Glomerular visceral epithelial cell (primary cell): ENCODE data around the gene CD300A.
"Not testable (repeated sequence)": the region's sequence is repeated elsewhere in the genome, so short reads cannot be mapped to it uniquely, and the experiment has no call there.

ENCODE experiments used
- DNase-seq: peaks from one replicate; pipeline ENCODE4 v3.0.0-alpha.2; 2016; ENCODE audit errors: extremely low spot score

The CD300A gene

DNA sequence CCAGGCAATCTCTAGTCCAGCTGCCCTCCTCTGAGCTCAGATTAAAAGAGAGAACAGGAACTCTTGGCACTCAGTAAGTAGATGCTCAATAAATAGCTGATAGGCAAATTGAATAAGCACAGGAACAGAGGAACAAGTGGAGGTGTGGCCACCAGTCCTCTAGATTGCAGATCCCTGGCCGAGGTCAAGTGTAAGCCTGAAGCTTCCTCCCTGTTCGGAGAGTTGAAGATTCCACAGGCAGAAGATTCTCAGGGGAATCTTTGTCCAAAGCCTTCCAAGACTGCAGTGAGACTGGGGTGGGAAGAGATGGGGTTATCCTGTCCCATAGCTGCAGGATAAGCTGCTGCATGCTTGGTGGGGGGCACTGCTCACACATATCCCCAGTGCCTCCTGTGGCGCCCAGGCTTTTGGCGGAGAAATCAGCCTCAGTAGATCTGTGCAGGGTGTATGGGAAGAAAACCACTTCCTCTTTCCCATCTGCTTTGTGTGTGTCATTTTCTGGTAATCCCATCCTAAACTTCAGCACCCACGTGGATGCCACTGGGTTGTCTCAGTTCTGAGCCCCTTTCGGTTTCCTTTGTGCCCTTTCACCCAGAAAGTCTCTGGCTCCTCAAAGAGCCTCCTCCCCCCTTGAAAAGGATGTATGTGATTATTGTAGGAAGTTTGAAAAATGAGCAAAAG is 12.1 kb downstream of the CD300A start:
- no peak for DNase-seq

DNA sequence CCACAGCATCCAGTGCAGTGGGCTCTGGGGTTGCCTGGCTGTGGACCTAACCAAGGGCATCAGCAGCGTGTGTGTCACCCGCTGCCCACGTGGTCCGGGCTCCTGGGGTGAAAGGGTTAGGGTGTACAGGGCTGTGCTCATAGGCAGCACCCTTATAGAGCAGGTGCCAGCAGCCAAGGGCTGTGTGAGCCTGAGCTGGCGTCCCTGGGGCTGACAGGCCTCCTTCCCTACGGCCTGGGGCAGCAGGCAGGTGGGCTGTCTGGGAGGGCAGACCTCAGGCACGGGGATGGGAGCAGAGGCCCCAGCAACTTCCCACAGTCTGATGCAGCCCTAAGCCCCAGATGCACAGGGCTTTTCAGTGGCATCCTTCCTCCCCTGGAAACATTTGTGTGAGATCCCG is 13.9 kb downstream of the CD300A start:
- no peak for DNase-seq

DNA sequence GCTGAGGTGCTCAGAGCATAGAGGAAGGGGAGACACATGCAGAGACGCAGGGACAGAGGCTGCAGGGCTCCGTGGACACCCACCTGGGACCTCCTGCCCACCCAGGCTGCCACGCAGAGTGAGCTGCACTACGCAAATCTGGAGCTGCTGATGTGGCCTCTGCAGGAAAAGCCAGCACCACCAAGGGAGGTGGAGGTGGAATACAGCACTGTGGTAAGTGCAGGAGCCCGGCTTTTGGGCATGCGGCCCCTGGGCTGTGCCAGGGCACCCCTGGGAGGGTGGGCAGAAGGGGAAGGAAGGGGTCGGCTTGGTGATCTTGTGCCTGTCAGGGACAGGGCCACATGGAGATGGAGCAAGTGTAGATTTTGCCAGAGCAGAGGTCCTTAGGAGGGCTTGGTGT is 15.2 kb downstream of the CD300A start:
- no peak for DNase-seq

DNA sequence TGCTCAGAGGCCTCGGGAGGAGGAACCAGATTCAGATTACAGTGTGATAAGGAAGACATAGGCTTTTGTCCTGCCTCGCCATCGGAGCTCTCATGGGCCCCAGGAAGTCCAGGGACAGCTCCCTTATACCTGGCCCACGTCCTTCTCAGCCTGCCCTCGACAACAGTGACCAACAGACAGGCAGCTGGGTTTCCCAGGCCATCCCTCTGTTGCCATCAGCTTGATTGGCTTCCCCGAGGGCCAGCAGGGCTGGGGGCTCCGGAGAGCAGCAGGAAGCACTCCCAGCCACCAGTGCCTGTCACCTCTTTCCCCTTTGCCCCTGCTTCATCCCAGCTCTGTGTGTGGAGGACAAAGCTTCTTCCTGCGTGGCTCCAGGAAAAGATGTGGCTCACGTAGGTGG is 17.6 kb downstream of the CD300A start:
- DNase-seq: no peak

DNA sequence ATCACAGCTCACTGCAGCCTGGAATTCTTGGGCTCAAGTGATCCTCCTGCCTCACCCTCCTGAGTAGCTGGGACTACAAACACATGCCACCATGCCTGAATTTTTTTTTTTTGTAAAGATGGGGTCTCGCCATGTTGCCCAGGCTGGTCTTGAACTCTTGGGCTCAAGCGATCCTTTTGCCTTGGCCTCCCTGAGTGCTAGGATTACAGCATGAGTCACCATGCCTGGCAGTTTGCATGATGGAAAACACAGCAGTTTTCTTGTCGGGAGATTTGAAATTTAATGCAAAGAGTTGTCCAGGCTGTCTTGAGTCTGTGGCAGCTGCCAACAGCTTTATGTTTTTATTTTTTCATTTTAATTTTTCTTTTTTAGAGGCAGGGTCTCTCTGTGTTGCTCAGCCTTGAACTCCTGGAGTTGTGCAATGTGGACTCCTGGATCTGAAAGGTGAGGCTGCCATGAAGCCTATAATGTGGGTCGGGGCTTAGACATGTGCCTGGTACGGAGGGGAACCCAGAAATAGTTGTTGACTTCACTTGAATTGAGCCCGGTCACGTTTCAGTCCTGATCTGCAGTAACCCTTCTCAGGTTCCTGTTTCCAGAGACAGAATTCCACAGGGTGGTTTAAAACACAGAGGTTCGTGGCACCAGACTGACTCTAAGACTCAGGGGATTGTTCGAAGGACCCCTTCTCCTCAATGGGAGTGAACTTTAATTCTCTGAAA is 18.7 kb downstream of the CD300A start:
- no peak for DNase-seq

DNA sequence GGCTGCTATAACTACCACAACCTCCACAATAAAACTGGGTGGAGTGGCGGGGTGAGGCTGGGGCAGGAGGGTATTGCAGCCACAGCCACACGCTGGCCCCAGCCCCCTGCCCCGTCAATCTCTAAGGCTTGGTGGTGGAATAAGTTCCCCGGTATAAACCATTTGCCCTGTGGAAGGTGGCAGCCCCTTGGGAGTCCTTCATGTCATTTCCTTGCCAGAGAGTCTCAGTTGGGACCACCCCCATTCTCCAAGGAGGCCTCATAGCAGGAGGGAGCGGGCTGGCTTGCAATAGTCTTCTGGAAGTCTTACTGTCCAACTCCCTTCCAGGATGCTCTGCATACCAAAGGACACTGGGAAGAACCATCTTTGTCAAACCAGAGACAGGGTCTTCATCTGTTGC is 19.4 kb downstream of the CD300A start:
- no peak for DNase-seq

DNA sequence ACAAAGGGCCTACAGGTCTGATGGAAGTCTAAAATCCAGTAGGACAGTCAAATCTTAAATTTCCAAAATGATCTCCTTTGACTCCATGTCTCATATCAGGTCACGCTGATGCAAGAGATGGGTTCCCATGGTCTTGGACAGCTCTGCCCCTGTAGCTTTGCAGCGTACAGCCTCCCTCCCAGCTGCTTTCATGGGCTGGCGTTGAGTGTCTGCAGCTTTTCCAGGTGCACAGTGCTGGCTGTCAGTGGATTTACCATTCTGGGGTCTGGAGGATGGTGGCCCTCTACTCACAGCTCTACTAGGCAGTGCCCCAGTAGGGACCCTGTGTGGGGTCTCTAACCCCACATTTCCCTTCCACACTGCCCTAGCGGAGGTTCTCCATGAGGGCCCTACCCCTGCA is 21.8 kb downstream of the CD300A start:
- not testable (repeated sequence) for DNase-seq

DNA sequence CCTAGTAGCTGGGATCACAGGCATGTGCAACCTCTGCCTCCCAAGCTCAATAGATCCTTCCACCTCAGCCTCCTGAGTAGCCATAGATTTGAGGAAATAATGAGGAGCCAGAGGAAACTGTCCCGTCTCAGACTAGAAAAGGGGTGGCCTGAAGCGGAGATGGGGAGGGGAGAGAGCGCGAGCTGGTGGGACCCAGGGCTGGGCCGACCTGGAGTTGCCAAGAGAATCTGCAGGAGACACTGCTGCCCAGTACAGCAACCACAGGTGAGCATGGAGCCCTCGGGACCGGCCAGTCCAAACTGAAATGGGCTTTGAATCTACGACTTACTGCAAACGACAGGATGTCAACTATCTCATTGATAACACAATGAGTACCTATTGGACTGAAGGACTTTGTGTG is 24.3 kb downstream of the CD300A start:
- no peak for DNase-seq

DNA sequence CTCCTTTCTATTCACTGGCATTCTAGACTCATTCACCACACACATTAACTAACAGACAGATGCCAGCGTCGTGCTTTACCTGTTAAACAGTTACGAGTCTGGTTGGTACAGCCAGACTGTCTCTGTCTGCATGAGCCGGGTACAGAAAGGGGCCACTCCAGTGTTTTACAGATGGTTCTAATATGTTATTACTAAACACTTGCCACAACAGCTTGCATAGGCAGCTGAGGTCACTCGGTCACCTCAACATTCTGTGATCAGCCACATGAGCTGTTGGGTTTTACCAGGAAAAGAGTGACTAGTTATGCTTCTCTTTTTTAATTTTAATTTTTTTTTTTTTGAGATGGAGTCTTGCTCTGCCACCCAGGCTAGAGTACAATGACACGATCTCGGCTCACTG is 25.2 kb downstream of the CD300A start:
- no peak for DNase-seq

DNA sequence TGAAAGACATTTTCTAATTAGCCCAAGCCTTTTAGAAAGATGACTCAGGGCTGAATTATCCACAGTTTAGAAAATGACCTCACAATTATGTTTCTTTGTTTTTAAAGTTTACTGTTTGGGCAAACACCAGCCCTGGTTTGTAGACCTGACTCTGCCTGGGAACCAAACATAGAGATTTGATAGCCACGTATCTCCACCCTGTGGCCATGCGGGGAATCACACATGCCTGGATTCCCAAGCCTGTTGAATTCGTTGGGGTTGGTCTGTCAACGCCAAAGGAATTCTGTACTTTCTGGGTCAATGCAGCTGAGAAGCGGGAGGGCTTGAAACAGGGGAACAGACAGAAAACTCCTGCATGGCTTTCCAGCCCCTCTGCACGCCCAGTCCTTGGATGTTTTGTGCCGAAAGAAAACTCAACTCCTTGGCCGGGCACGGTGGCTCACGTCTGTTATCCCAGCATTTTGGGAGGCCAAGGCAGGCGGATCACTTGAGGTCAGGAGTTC is 26.9 kb downstream of the CD300A start:
- peak; percentile 65 for DNase-seq

DNA sequence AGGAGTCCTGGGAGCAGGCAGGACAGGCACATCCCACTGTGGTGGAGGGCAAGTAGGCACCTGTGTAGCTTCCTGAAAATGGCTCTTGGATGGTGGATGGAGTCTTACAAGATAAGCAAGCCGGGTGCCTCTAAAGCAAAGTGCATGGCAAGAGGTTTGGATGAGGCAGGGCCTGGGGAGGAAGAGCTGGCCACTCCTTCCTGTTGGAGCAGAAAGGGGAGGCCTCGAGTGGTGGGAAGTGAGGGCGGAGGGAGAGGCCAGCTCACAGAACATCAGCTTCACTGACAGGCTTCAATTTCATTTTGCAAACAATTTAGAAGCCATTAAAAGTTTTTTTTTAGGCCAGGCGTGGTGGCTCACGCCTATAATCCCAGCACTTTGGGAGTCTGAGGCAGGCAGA is 31.0 kb downstream of the CD300A start:
- DNase-seq: no peak

DNA sequence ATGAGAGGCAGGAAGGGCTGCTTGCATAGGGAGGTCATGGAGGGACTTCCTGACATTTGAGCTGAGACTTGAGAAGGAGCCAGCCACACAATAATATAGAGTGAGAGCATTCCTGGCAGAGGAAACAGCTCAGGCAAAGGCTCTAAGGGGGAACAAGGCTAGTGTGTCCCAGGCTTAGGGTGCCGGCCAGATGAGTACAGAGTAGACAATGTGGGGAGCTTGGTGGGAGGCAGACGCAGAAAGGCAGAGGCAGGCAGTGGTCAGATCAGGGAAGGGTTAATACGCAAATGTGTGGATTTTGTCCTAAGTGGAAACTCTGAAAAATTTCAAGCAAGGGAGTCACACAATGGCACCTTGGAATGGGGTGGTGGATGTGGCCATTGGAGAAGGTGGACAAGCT is 33.6 kb downstream of the CD300A start:
- no peak for DNase-seq

DNA sequence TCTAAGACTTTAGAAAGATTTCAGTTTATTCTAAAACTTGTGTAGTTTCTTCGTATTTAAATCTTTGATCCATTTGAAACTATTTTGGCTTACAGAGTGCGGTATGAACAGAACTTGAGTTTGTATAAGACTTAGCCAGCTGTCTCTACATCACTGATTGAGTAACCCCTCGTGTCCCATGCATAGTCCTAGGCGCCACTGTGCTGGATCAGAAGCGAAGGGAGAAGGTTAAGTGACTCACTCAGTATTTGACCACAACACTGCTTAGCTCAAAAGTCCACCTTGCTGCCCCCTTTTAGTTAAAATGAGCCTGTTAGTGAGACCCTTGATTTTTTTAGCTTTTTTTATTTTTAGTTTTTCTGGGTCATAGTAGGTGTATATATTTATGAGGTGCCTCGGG is 36.4 kb downstream of the CD300A start:
- DNase-seq: no peak

DNA sequence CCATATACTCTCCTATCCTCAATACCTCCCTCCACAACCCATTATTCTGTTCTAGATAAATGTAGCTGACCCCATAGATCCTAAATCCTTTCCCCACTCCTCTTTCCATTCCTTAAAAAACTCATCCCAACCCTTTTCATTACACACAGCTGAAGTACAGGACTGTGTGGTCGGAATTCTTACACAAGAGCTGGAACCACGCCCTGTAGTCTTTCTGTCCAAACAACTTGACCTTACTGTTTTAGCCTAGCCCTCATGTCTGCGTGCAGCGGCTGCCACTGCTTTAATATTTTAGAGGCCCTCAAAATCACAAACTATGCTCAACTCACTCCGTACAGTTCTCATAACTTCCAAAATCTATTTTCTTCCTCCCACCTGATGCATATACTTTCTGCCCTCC is 37.5 kb downstream of the CD300A start:
- not testable (repeated sequence) for DNase-seq

DNA sequence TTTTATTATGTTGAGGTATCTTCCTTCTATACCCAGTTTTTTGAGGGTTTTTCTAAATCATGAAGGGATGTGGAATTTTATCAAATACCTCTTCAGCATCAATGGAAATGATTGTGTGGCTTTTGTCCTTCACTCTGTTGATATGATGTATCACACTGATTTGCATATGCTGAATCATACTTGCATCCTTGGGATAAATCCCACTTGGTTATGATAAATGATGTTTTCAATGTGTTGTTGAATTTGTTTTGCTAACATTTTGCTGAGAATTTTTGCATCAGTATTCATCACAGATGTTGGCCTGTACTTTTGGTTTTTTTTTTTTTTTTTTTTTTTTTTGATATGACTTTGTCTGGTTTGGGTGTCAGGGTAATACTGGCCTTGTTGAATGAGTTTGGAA is 41.7 kb downstream of the CD300A start:
- no peak for DNase-seq

DNA sequence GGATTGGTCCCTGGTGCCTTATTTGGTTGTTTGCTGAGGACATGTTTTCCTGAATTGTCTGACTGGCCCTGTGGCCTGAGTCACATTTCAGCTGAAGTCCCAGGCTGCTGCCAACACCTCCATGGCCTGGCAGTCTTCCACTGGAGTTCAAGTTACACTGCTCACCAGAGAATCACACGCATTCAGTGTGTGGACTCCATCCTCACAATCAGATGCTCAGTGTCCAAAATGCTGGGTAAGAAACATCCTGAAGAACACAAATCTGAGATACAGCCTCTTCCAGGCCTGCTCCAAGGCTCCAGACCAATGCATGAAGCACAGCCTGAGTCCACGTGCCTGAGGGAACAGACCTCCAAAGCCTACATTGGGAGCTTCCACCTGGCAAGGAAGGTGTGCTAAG is 45.6 kb downstream of the CD300A start:
- DNase-seq: no peak

DNA sequence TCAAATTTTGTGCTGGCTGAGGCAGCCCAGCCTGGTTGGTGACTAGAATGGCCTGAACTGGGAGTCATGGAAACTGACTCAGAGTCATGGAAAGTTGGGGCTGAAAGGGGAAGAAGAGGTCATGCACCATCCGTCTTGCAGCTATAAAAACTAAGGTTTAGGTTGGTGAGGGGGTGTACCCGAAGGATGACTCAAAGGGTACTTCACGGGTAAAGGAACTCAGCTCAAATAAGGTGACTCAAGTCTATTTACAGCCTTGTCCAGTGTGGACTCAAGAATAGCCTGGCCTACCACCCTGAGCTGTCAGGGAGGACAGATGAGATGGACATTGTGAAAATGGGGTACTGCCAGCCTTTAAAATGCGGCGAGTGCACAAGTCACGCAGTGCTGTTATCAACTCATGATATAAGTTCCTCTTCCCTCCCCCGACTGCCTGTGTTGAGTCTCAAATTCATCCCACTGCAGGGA is 46.2 kb downstream of the CD300A start:
- DNase-seq: peak; percentile 58

DNA sequence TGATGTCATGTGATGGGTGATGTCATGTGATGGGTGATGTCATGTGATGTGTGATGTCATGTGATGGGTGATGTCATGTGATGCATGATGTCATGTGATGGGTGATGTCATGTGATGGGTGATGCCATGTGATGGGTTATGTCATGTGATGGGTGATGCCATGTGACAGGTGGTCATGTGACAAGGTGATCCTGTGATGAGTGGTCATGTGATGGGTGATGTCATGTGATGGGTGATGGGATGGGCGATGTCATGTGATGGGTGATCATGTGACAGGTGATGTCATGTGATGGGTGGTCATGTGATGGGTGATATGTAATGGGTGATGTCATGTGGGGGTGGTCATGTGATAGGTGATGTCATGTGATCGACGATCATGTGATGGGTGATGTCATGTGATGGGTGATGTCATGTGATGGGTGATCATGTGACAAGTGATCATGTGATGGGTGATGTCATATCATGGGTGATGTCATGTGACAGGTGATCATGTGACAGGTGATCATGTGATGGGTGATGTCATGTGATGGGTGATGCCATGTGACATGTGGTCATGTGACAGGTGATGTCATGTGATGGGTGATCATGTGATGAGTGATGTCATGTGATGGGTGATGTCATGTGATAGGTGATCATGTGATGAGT is 47.7 kb downstream of the CD300A start:
- peak; percentile 36 for DNase-seq

DNA sequence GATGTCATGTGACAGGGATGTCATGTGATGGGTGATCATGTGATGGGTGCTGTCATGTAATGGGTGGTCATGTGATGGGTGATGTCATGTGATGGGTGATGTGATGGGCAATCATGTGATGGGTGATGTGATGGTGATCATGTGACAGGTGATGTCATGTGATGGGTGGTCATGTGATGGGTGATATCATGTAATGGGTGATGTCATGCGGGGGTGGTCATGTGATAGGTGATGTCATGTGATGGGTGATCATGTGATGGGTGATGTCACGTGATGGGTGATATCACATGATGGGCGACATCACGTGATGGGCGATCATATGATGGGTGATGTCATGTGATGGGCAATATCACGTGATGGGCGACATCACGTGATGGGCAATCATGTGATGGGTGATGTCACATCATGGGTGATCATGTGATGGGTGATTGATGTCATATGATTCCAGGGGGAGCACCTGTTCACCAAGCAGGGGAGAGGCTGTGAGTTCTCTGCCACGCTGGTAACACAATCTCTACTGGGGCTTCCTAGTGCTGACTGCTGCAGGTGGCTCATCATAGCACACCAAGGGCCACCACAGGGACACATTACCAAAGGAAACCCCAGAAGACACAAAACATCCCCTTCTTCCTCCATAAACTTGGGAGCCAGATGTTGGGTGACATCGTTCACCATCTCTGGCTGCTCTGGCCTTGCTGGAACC is 48.3 kb downstream of the CD300A start:
- DNase-seq: no peak

DNA sequence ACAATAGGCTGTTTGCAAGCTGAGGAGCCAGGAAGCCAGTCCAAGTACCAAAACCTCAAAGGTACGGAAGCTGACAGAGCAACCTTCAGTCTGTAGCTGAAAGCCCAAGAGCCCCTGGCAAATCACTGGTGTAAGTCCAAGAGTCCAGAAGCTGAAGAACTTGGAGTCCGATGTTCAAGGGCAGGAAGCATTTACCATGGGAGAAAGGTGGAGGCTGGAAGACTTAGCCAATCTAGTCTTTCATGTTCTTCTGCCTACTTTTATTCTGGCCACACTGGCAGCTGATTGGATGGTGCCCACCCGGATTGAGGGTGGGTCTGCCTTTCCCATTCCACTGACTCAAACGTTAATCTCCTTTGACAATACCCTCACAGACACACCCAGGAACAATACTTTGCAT is 49.5 kb downstream of the CD300A start:
- DNase-seq: no peak

DNA sequence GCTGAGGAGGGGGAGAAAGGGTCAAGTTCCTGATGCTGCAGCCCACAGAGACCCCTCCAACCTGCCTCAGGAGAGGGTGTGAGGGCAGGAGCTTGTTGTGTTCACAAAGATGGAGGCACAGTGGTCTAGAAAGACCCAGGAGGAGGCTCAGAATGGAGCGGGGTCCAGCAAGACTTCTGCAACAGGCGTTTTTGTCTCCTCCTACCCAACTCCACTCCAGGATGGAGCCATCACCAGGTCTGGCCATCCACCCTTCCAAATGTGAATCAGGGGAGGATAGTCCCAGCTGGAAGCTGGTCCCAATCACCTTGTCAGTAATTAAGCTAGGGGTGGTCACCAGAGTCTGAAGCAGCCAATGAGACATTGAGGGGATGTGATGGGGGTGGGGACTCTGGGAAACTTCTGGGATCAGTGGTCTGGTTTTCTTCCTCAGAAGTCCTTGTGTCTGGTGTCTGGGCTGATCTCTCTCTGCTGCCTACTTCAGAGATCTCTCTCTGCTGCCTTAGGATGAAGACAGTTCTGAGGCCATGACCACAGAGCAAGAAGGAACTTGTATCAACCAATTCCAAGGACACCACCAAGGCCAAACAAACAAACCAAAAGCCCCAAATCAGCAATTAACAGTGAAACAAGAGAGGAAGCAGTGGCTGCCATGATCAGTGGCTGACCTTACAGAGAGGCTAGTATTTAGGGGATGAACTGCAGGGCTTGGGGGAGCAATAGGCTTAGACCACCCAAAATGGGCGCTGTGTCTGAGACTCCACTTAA is 50.3 kb downstream of the CD300A start:
- DNase-seq: no peak
